ENCODE data around the gene HBP1.

DNA sequence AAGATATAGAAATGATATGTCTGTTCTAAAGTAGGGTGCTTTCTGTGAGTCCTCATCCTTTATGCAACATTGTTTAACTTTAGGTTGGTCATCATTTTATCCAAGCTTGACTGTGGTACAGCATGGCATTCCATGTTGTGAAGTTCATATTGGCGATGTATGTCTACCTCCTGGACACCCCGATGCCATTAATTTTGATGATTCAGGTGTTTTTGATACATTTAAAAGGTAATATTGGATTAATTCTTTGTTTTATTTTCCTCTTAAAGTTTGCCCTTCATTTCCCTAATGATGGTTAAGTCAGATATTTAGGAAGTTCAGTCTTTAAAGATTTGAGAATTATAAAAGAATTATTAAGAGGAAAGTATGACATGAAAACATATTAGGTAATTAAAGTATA, 21.3 kb downstream of the HBP1 start:
- TF ChIP-seq POLR2A (IDR thresholded peaks at IDR 0.05): no peak
- TF ChIP-seq, protein P1, sequence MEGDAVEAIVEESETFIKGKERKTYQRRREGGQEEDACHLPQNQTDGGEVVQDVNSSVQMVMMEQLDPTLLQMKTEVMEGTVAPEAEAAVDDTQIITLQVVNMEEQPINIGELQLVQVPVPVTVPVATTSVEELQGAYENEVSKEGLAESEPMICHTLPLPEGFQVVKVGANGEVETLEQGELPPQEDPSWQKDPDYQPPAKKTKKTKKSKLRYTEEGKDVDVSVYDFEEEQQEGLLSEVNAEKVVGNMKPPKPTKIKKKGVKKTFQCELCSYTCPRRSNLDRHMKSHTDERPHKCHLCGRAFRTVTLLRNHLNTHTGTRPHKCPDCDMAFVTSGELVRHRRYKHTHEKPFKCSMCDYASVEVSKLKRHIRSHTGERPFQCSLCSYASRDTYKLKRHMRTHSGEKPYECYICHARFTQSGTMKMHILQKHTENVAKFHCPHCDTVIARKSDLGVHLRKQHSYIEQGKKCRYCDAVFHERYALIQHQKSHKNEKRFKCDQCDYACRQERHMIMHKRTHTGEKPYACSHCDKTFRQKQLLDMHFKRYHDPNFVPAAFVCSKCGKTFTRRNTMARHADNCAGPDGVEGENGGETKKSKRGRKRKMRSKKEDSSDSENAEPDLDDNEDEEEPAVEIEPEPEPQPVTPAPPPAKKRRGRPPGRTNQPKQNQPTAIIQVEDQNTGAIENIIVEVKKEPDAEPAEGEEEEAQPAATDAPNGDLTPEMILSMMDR (IDR thresholded peaks at IDR 0.05 in 8 of 11, conservative IDR thresholded peaks at IDR 0.05 in 3 of 11): no peak
- no peak for TF ChIP-seq POLR2AphosphoS5 (IDR thresholded peaks at IDR 0.05)

Data from spleen (tissue), 7 donors.